Measurements from ENCODE around the gene WSCD2.

DNA sequence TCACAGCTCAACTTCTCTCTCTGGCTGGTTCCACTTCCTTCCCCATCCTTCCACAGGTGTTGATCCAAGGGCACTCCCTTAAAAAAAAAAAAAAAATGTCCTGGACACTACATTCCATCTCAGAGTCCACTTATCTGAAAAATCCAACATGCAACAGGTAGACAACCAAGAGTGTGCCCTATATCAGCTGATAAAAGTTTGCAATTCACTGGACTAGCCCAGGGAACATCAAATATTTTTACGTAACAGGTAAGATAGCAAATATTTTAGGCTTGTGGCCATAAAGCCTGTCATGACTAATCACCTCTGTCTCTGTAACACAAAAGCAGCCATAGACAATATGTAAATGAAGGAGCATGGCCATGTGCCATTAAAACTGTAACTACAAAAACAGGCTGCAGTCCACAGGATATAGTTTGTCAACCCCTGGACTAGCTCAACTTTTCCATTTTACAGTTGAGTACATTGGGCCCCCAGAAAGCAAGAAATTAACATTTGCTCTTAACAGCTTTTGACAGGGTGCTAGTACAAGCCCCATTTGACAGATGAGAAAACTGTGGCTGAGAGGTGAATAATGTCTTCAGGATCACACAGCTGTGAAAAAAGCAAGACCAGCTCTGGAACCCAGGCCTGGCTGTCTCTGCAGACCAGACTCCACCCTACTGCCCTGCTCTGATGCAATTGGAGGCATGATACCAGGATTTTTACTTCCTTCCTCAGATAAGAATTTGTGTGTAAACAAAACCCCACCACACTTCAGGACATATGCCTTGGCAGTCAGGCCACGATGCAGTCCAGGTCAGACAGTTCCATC lies 141.2 kb downstream of the WSCD2 start:
- TF ChIP-seq POLR2AphosphoS5 (IDR thresholded peaks at IDR 0.05; ENCODE audit: borderline replicate concordance, low read depth, low read length) (no peak), FOXP2 (optimal IDR thresholded peaks at IDR 0.05; ENCODE audit: control extremely low read depth, extremely low read length, insufficient read depth) (no peak), EZH2 (IDR thresholded peaks at IDR 0.05) (no peak)
